Trophoblast cell (in vitro differentiated cells and primary cell): ENCODE data around the gene NRXN3.

ENCODE experiments used
- DNase-seq, 2 donors: peaks; one replicate each; pipeline ENCODE4 v3.0.0-alpha.2; 2016
- H2AFZ ChIP-seq: 2 replicates; pipeline ENCODE4 v1.6.1; 2013; ENCODE audit warnings: low read length, moderate library complexity, mild to moderate bottlenecking; ENCODE audit not compliant: insufficient read depth, poor library complexity
- H2AK5ac ChIP-seq: 2 replicates; pipeline ENCODE4 v1.6.1; 2013; ENCODE audit warnings: mild to moderate bottlenecking, low read length
- H2BK120ac ChIP-seq: 2 replicates; pipeline ENCODE4 v1.6.1; 2013; ENCODE audit warnings: low read length, mild to moderate bottlenecking, moderate library complexity; ENCODE audit not compliant: insufficient read depth, poor library complexity
- H2BK12ac ChIP-seq: 2 replicates; pipeline ENCODE4 v1.6.1; 2013; ENCODE audit warnings: mild to moderate bottlenecking, low read length, moderate library complexity
- H2BK5ac ChIP-seq: 2 replicates; pipeline ENCODE4 v1.6.1; 2013; ENCODE audit warnings: low read length, low read depth, moderate library complexity, mild to moderate bottlenecking; ENCODE audit not compliant: poor library complexity
- H3K14ac ChIP-seq: 2 replicates; pipeline ENCODE4 v1.6.1; 2013; ENCODE audit warnings: mild to moderate bottlenecking, low read length
- H3K18ac ChIP-seq: 2 replicates; pipeline ENCODE4 v1.6.1; 2013; ENCODE audit warnings: mild to moderate bottlenecking, low read length
- H3K23ac ChIP-seq: 2 replicates; pipeline ENCODE4 v1.6.1; 2013; ENCODE audit warnings: low read length
- H3K27ac ChIP-seq: 2 replicates; pipeline ENCODE4 v1.5.1; 2013; ENCODE audit warnings: low read depth, mild to moderate bottlenecking, inconsistent platforms, low read length, moderate library complexity
- H3K27me3 ChIP-seq: 2 replicates; pipeline ENCODE4 v1.6.1; 2013; ENCODE audit warnings: inconsistent platforms, mild to moderate bottlenecking, low read length, moderate library complexity; ENCODE audit not compliant: insufficient read depth
- H3K36me3 ChIP-seq, 2 experiments: 1 replicate in 1 of 2; 2 replicates in 1 of 2; pipeline ENCODE4 v1.6.1; 2013; ENCODE audit warnings: low read length in 2 of 2, mild to moderate bottlenecking in 2 of 2, moderate library complexity in 1 of 2; ENCODE audit not compliant: insufficient read depth in 2 of 2, control insufficient read depth in 1 of 2
- H3K4ac ChIP-seq: 2 replicates; pipeline ENCODE4 v1.6.1; 2013; ENCODE audit warnings: low read depth, mild to moderate bottlenecking, low read length, moderate library complexity
- H3K4me1 ChIP-seq, 2 experiments: 1 replicate in 1 of 2; 2 replicates in 1 of 2; pipeline ENCODE4 v1.6.1; 2013; ENCODE audit warnings: low read length in 2 of 2, mild to moderate bottlenecking in 2 of 2, moderate library complexity in 1 of 2; ENCODE audit not compliant: insufficient read depth in 2 of 2, control insufficient read depth in 1 of 2
- H3K4me2 ChIP-seq: 2 replicates; pipeline ENCODE4 v1.6.1; 2013; ENCODE audit warnings: inconsistent platforms, mild to moderate bottlenecking, low read length, moderate library complexity
- H3K4me3 ChIP-seq: 2 replicates; pipeline ENCODE4 v1.5.1; 2013; ENCODE audit warnings: mild to moderate bottlenecking, low read depth, low read length, inconsistent platforms
- H3K79me1 ChIP-seq: one replicate; pipeline ENCODE4 v1.6.1; 2013; ENCODE audit warnings: low read length
- H3K79me2 ChIP-seq: 2 replicates; pipeline ENCODE4 v1.6.1; 2013; ENCODE audit warnings: low read length, mild to moderate bottlenecking; ENCODE audit not compliant: control insufficient read depth, insufficient read depth, poor library complexity
- H3K9ac ChIP-seq: 2 replicates; pipeline ENCODE4 v1.6.1; 2013; ENCODE audit warnings: mild to moderate bottlenecking, low read length
- H3K9me3 ChIP-seq: 2 replicates; pipeline ENCODE4 v1.6.1; 2013; ENCODE audit warnings: low read depth, mild to moderate bottlenecking, control low read depth, inconsistent platforms, low read length; ENCODE audit not compliant: insufficient read depth
- H4K12ac ChIP-seq: 2 replicates; pipeline ENCODE4 v1.6.1; 2013; ENCODE audit warnings: low read depth, mild to moderate bottlenecking, low read length, moderate library complexity
- H4K8ac ChIP-seq: 2 replicates; pipeline ENCODE4 v1.6.1; 2013; ENCODE audit warnings: low read depth, mild to moderate bottlenecking, low read length, moderate library complexity
- H4K91ac ChIP-seq: one replicate; pipeline ENCODE4 v1.6.1; 2013; ENCODE audit warnings: low read depth, mild to moderate bottlenecking, low read length, moderate library complexity
- WGBS: extraction: QIAGEN DNeasy Blood & Tissue Kit; methylation state at CpG from one replicate; pipeline ENCODE4 v1.1.7; 2013; ENCODE audit warnings: missing lambda C conversion rate; ENCODE audit not compliant: insufficient read length, insufficient coverage; ENCODE audit errors: extremely low coverage; 5-methylcytosine and 5-hydroxymethylcytosine counted together

The NRXN3 gene

DNA sequence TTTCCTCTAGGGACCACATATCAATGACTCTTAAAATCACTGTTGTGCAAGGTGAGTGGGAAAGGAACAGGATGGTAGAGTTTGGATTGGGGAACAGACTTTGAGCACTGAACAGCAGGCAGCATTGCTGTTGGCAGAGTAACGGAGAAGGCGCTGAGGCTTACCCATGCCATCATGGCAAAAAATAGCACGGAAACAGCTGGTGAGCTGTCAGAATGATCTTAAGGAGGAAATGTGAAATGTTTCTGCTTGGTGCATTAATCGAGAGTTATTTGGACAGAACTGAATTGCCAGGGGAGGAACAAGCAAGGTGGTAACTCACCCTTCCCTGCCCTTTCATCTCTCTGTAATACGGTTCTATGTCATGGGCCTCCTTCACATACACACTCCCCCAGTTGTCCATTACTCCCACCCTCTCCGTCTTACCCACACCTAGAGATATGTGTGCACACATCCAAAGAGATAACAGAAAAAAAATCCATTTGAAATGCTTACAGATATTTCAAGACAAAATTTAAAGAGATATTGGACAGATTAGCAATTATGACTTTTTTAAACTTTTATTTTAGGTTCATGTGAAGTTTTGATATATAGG lies 1468.6 kb downstream of the NRXN3 start:
- H4K12ac ChIP-seq = no peak overlapping the region
- H4K91ac ChIP-seq = no peak overlapping the region
- no peaks in the 10 kb centered on the region for H3K79me2 ChIP-seq
- no peak overlapping the region for H2AK5ac ChIP-seq
- H4K8ac ChIP-seq = no peak overlapping the region
- no peak overlapping the region for H2BK120ac ChIP-seq
- H3K9me3 ChIP-seq = no peaks in the 10 kb centered on the region
- DNase-seq = no peak
- H2AFZ ChIP-seq = no peak overlapping the region
- no peak overlapping the region for H3K18ac ChIP-seq
- no peak overlapping the region for H2BK5ac ChIP-seq
- H3K23ac ChIP-seq = no peak overlapping the region
- no peak overlapping the region for H3K4me3 ChIP-seq
- H3K36me3 ChIP-seq = no peaks in the 10 kb centered on the region
- no peak overlapping the region for H2BK12ac ChIP-seq
- no peak overlapping the region for H3K27ac ChIP-seq
- no CpG with 5 or more reads among the region's 6 CpGs for WGBS
- no peak overlapping the region for H3K4me2 ChIP-seq
- no peak overlapping the region for H3K14ac ChIP-seq
- no peaks in the 10 kb centered on the region for H3K4me1 ChIP-seq
- H3K27me3 ChIP-seq = no peaks in the 10 kb centered on the region
- no peak overlapping the region for H3K4ac ChIP-seq
- H3K79me1 ChIP-seq = no peaks in the 10 kb centered on the region
- H3K9ac ChIP-seq = no peak overlapping the region

DNA sequence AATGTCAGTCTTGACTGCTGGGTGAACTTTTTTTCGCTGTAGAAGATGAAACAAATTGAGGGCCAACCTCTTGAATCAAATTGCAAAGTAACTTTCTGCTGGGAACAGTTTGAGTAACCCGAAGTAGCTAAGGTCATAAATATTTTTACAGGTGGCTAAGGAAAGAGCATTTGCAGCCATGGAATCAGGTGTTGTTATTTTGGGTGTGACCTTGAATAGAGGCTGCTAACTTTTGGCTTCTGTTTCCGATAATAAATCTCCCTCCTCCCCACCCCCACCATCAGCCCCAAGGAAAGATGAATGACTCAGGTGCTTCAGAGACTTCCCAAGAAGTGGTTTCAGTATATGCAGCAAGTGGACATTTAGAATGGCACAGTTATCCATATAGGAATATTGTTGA lies 1469.4 kb downstream of the NRXN3 start:
- H2AFZ ChIP-seq = no peak overlapping the region
- no peak overlapping the region for H2BK12ac ChIP-seq
- H3K27me3 ChIP-seq = no peaks in the 10 kb centered on the region
- no peak for DNase-seq
- H4K12ac ChIP-seq = no peak overlapping the region
- H3K79me2 ChIP-seq = no peaks in the 10 kb centered on the region
- H3K14ac ChIP-seq = no peak overlapping the region
- no peak overlapping the region for H3K4me3 ChIP-seq
- no peak overlapping the region for H4K91ac ChIP-seq
- H3K9ac ChIP-seq = no peak overlapping the region
- no peak overlapping the region for H3K4me2 ChIP-seq
- no peak overlapping the region for H3K23ac ChIP-seq
- H3K18ac ChIP-seq = no peak overlapping the region
- H2AK5ac ChIP-seq = no peak overlapping the region
- no peaks in the 10 kb centered on the region for H3K79me1 ChIP-seq
- H3K4me1 ChIP-seq = no peaks in the 10 kb centered on the region
- no peak overlapping the region for H4K8ac ChIP-seq
- H2BK5ac ChIP-seq = no peak overlapping the region
- H3K27ac ChIP-seq = no peak overlapping the region
- H3K4ac ChIP-seq = no peak overlapping the region
- no peak overlapping the region for H2BK120ac ChIP-seq
- H3K9me3 ChIP-seq = no peaks in the 10 kb centered on the region
- H3K36me3 ChIP-seq = no peaks in the 10 kb centered on the region
- no CpG with 5 or more reads among the region's 3 CpGs for WGBS

DNA sequence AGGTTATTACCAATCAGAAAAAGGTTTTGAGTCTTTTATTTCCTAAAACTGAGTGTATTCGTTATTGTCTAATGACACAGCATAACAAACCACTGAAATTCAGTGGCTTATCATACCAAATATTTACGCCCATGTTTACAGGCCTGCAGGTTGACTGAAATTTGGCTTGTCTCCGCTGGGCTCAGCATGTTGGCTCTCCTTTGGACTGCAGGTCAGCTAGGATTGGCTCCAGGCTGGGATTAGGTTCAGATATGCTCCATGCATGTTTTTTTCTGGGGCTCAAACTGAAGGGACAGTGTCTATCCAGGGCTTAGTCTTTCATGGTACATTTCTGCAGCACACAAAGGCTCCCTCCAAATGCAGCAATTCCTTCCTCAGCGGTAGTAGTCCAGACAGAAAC lies 1471.2 kb downstream of the NRXN3 start:
- Histone ChIP-seq H3K4me3 (no peak overlapping the region), H3K4me2 (no peak overlapping the region), H3K14ac (no peak overlapping the region), H4K12ac (no peak overlapping the region), H3K27me3 (no peaks in the 10 kb centered on the region), H2BK12ac (no peak overlapping the region), H3K4ac (no peak overlapping the region), H3K36me3 (no peaks in the 10 kb centered on the region), H3K18ac (no peak overlapping the region), H3K79me2 (no peaks in the 10 kb centered on the region), H4K8ac (no peak overlapping the region), H4K91ac (no peak overlapping the region), H3K9ac (no peak overlapping the region), H3K4me1 (no peaks in the 10 kb centered on the region), H2AFZ (no peak overlapping the region), H3K9me3 (no peaks in the 10 kb centered on the region), H3K27ac (no peak overlapping the region), H3K79me1 (no peaks in the 10 kb centered on the region), H2AK5ac (no peak overlapping the region), H3K23ac (no peak overlapping the region), H2BK120ac (no peak overlapping the region), H2BK5ac (no peak overlapping the region)
- WGBS = no CpG with 5 or more reads among the region's 4 CpGs
- DNase-seq = no peak

DNA sequence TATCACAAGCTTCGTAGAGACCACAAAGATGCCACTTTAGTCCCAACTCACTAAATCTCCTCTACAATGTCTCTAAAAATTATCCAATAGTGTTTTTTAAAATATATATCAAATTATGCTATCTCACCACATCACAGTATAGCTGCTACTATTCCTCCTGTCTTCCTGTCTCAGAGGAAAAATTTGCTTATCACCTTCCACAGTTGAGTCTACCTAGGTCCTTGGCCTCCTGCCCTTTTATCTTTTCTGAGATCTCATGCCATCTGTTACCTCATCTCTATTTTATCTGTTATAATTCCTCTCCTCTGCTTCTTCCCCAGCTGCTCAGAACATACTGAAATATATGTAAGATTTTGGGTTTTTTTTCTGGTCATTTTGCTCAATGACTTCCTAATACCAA lies 1473.0 kb downstream of the NRXN3 start:
- Histone ChIP-seq H3K9ac (no peak overlapping the region), H2BK5ac (no peak overlapping the region), H3K14ac (no peak overlapping the region), H3K23ac (no peak overlapping the region), H3K4me1 (no peaks in the 10 kb centered on the region), H4K12ac (no peak overlapping the region), H2BK120ac (no peak overlapping the region), H3K9me3 (no peaks in the 10 kb centered on the region), H3K79me1 (no peaks in the 10 kb centered on the region), H4K91ac (no peak overlapping the region), H3K79me2 (no peaks in the 10 kb centered on the region), H3K18ac (no peak overlapping the region), H2AK5ac (no peak overlapping the region), H3K27ac (no peak overlapping the region), H3K4ac (no peak overlapping the region), H2BK12ac (no peak overlapping the region), H3K36me3 (no peaks in the 10 kb centered on the region), H3K4me2 (no peak overlapping the region), H3K27me3 (no peaks in the 10 kb centered on the region), H2AFZ (no peak overlapping the region), H4K8ac (no peak overlapping the region), H3K4me3 (no peak overlapping the region)
- DNase-seq = peak in 1 of 2 donors; percentile 18
- no CpG with 5 or more reads among the region's 1 CpG for WGBS
